ENCODE results near the gene LRFN5.
"Not testable (repeated sequence)": the region's sequence is repeated elsewhere in the genome, so short reads cannot be mapped to it uniquely, and the experiment has no call there.

LRFN5 gene

DNA sequence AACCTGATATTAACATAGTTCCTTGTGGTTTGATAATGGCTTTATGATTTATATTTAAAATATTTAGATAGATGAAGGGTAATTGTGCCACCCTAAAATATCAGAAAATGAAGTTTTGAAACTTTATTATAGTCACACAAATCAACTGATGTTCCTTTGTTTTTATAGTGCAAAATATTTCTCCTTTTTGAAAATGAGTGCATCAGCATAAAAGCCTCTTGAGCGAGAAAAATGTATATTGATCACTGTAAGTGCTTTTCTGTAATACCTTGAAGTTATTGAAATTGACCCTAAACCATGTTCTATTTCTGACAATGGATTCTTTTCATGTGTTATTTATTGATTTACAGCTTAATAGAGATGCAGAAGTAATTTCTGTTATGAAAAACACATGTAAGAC is 35.0 kb downstream of the LRFN5 start:
- no peak for DNase-seq

DNA sequence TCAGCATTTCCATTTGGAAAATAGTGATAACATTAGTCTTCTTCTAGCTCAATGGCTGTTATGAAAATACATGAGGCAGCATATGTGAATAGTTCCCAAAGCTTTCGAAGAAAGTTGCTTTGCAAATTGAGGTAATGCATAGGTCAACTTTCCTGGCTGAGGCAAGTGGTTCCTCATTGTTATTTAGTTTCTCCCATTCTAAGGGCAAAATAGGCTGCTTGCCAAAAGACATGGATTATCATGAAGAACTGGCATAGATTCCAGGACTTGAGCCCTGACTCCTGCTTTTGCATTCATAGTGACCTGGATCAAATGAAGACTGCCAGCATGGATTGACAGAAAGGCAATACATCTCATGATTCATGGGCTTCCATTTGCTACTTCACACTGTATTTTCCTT is 35.7 kb downstream of the LRFN5 start:
- no peak for DNase-seq

DNA sequence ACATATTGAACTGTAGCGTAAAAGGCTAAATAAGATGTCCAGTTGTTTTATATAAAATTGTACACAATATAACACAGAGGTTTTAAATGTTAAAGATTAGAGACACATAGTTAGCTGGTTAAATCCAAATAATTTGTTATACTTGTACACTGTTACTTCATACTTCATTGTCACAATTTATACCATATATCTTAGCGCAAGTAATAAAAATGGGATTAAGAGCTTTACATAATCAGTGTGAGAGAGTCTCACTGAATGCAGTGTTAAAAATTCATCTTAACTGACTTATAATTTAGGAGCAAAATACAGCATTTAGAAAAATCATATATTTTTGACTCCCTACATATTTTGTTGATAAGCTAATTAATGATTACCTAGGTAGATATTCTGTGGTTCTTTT is 36.1 kb downstream of the LRFN5 start:
- no peak for DNase-seq

DNA sequence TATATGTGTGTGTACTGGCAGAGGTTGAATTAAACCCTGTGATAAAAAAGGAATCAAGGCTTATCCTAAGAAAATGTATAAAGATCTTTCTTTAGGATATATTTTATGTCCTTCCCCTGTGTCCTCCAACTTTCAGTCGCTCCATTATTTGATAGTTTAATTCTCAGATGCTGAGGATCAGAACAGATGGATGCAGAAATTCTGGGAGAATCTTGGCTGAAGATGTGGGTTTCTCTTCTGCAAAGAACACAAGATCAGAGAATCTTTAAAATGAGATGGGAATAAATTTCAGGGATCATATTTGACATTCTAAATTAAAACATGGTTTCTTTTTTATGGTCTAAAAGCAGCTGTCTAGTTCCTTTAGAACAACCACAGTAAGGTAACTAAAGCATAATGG is 37.9 kb downstream of the LRFN5 start:
- DNase-seq, result no peak

DNA sequence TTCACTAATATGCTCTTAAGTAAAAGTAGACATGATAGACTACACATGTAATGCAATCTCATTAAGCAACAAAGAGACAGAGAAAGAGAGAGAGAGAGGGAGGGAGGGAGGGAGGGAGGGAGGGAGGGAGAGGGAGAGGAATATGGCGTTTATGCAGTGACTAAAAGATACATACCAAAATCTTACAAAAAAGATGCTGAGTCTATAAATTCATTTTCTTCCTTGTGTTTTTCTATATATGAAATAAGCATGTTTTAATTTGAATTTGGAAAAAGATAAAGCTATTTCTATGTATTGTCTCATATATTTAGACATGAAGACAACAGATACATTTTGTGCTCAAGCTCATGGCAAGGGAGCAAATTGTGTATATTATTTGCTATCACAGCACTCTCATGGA is 44.1 kb downstream of the LRFN5 start:
- DNase-seq, result no peak

DNA sequence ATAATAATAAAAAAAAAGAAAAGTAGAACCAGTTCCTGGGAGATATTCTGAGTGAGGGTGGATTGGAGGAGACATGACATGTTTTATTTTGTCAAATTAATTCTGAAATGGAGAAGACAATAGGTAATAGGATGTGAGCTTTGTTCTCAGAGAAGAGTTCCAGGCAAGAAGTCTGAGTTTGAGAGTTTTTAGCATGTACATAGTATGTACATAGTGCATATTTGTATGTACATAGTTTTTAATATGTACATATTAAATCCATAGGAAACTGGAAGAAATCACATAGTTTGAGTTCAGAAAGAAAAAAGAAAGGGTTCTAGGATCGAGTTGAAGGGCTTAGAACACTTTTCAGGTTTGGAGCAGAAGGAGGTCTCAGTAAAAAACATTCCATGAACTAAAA is 47.5 kb downstream of the LRFN5 start:
- DNase-seq, result no peak

DNA sequence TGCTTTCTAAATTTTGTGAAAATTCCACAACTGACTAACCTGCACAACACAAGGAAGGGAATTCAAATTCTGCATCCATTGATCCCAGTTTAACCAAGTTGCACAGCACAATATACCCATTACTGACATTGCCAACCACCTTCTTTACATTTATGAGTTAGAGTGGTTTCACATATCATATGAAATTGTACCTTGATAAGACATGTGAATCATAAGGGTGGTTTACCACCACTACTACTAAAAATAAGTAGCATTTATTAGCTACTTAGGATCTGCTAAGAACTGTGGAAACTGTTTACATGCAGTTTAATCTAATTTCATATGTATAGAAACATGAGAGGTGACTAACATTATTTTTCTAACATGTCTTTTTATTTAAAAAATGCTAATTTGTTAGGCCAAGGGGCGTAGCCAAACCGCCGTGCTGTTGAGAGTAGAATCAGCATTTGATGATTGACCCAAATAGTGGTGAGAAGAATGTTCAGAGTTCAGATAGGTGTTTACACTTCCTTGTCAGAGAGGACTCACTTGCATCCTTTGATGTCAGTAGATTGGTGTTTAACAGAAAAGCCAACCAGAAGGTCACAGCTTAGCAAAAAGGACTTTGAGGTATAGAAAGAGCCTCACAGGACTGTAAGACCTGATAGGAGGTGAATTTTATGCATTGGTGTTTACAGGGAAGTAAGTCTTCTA is 56.2 kb downstream of the LRFN5 start:
- DNase-seq, result no peak

DNA sequence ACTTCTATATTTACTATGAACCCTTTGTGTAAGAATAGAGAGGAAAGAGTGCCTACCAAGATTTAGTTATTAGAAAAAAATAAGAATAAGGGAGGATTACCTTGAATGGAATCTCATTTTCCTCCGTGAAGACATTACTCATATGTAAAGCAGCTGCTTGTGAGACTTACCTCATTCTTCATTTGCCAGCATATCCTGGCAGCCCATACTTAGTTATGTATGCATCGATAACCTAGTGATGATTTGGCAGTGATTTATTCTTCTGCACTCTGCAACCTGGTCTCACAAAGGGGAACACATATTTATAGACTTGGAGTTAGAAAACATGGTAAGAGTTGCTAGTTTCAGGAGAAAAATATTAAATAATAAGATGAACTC is 56.8 kb downstream of the LRFN5 start:
- DNase-seq, result no peak

DNA sequence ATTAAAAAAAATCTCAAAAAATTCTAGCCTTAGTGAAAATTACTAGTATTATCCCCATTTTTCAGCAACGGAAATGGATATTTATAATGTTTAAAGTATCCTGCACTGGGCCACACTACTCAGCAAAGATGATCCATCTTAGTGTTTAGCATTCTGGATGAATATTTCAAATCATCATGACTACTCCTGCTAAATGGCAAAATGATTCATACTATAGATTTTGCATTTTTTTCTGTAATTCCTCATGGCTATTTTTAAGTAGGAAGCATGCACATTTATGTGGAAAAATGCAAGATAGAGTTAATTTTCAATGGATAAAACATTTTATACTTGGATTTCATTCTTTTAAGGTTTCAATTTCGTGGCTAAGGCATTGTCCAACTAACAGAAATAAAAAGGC is 59.6 kb downstream of the LRFN5 start:
- no peak for DNase-seq

DNA sequence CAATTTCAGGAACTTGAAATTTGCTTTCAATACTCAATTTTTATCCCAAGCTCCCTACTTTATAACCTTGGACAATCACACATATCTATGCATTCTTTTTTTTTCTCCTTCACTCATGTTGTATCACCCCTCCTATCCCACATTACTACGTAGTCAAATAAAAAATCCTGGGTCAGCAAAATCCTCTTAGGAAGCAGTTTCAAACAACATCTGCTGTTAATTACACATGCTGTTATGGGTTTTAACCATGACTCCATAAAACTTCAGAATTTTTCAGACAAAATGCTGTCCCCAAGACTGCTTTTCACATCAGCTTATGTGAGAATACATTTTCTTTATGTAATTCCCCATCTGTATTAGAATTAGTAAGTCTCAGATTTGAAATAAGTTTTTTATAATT is 61.7 kb downstream of the LRFN5 start:
- DNase-seq, result no peak

DNA sequence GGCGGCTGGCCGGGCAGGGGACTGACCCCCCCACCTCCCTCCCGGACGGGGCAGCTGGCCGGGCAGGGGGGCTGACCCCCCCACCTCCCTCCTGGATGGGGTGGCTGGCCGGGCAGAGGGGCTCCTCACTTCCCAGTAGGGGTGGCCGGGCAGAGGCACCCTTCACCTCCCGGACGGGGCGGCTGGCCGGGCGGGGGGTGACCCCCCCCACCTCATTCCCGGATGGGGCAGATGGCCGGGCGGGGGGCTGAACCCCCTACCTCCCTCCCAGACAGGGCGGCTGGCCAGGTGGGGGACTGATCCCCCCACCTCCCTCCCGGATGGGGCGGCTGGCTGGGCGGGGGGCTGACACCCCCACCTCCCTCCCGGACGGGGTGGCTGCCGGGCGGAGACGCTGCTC is 66.9 kb downstream of the LRFN5 start:
- not testable (repeated sequence) for DNase-seq

DNA sequence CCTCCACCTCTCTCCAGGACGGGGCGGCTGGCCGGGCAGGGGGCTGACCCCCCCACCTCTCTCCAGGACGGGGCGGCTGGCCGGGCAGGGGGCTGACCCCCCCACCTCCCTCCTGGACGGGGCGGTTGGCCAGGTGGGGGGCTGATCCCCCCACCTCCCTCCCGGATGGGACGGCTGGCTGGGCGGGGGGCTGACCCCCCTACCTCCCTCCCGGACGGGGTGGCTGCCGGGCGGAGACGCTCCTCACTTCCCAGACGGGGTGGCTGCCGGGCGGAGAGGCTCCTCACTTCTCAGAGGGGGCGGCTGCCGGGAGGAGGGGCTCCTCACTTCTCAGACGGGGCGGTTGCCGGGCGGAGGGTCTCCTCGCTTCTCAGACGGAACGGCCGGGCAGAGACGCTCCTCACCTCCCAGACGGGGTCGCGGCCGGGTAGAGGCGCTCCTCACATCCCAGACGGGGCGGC is 67.9 kb downstream of the LRFN5 start:
- DNase-seq, result not testable (repeated sequence)

DNA sequence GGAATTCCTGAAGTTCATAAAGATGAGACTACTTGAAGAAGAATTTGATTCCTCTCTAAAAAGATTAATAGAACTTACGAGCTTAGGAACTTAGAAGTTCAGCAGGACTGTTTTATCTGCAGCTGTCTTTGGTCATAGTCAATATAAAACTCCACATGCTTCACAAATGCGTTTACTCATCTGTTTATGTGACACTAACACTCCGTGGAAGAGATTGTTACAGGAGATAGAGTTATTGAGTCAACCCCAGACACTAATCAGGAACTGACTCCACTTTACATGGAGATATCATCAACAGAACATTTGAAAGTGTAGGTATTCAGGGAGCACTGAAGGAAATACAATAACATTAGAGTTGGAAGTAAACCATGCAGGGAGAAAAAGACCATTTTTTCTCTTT is 92.8 kb downstream of the LRFN5 start:
- no peak for DNase-seq

DNA sequence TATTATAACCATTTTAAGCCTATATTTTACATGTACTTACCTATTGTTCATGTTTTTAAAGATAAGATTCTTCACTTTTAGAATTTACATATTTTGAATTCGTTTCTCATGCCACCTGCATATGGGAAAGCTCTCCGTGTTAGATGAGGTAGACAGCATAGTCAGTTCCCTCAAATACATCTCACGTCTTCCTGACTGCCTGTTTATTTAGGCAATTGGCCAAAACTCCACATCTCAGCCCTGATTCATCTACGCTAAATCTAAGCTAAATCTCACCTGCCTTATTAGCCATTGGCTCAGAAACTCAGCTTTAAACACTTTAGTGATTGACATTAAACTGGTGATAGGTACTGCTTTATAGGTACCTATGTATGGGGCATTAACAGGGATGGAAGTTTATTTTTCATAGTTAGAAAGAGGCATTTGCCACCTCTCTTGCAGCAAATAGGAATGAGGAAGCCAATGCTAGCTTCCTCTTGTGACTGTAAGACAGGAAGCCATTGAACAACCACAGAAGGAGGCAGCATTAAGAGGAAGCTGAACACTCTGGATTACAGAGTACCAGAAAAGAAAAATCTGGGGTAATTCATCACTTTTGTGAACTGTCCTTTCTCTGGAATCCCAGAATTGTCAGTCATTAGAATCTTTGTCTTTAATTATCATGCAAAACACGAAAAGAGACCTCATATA is 111.9 kb downstream of the LRFN5 start:
- DNase-seq, result peak; percentile 30 to 47

DNA sequence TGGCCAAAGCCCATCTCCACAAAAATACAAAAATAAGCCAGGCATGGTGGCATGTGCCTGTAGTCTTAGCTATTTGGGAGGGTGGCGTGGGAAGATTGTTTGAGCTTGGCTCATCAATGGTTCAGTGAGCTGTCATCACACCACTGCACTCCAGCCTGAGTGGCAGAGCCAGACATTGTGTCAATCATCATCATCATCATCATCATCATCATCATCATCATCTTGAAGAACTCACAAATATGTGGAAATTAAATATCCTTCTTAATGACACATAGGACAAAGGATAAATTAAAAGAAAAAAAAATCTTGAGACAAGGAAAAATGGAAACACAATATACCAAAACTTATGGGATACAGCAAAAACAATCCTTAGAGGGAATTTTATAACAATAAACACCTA is 132.5 kb downstream of the LRFN5 start:
- DNase-seq, result no peak

DNA sequence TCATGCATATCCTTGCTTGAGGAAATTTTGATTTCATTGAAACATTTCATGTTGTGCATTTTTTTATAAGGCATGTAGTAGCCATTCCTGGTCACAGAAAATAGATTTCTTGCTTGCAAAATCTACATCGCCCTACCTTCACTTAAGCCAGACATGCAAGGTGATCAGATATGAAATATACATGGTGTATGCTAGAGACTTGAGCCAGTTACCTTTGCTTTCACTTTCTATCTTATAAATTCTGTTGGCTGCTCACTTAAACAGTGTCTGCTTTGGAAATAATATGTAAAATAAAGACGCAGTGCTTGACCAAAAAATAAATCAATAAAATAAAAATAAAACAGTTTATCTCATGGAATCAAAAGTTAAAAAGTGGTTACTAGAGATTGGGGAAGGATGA is 136.5 kb downstream of the LRFN5 start:
- DNase-seq, result no peak

DNA sequence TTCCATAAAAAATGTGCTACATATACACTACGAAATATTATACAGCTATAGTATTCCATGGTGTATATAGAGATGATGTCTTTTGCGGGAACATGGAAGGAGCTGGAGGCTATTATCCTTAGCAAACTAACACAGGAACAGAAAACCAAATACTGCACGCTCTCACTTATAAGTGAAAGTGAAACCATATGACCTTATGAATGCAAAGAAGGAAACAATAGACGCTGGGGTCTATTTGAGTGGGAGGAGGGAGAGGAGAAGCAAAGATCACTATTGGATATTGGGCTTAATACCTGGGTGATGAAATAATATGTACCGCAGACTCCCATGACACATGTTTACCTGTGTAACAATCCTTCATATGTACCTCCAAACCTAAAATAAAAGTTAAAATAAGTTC is 142.8 kb downstream of the LRFN5 start:
- peak in 1 of 2 donors; percentile 9 for DNase-seq

DNA sequence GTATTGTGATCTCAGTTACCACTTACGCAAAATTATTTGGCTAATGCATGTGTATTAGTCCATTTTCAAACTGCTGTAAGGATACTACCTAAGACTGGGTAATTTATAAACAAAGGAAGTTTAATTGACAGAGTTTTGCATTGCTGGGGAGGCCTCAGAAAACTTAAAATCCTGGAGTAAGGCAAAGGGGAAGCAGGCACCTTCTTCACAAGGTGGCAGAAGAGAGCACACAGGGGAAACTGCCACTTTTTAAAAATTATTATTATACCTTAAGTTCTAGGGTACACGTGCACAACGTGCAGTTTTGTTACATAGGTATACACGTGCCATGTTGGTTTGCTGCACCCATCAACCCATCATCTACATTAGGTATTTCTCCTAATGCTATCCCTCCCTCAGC is 143.9 kb downstream of the LRFN5 start:
- not testable (repeated sequence) for DNase-seq

DNA sequence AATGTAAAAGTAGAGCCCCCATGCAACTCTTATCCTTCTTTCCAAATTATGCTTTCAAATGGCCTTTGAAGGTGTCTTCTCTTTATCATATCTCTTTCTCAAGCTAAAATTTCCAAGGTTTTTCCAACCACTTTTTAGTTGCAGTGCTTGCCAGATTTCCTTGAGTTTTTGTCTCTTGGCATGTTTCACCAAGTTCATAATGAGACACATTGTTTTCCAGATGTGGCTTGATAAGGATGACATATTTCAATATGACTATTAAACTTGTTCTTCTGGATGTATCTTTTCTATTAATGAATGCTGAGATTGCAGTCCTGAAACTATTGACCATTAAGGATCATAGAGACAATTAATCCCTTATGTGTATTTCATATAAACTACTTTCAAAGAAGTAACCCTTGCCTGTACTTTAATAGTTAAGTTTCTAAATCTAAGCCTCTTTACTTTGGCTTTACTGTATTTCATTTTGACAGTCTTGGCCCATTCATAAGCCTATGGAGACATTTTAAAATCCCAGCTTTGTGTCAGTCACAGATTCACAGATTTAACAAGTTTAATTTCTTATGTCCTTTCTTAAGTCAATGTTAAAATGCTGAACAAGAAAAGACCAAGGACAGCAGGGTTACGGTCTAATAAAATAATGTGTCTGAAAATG is 151.5 kb downstream of the LRFN5 start:
- no peak for DNase-seq

DNA sequence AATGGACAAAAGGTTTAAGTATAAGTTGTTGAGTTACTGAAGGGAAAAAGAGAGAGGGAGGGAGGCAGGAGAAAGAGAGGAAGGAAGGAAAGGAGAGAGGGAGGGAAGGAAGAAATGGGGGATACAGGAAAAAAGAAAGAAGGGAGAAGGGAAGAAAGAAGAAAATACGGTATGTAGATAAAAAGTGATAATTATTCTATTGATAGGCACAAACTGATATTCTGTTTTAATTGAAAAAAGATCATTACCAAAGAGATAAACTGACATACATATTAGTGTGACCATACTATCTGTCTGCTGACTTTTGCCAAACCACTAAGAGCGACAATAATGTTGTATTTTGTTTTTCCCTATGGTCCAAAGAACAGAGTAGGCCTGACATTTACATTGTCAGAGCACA is 154.5 kb downstream of the LRFN5 start:
- no peak for DNase-seq

DNA sequence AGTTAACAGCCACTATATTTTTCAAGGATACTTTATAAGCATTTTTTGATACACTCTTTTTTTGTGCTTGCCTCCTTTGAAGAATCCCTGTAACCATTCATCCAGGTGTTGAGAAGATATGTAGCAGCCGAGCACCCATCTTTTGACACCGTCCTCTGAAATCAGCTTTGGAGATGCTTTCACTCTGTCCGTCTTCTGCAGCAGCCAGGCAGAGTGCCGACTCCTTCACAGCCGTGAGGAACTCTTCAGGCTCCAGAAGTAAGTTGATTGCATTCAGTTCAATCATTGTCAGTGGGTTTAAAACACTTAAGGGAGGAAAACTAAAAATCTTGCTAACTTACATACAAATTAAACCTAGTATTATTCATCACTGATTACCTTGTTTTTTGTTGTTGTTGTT is 160.1 kb downstream of the LRFN5 start:
- DNase-seq, result no peak

DNA sequence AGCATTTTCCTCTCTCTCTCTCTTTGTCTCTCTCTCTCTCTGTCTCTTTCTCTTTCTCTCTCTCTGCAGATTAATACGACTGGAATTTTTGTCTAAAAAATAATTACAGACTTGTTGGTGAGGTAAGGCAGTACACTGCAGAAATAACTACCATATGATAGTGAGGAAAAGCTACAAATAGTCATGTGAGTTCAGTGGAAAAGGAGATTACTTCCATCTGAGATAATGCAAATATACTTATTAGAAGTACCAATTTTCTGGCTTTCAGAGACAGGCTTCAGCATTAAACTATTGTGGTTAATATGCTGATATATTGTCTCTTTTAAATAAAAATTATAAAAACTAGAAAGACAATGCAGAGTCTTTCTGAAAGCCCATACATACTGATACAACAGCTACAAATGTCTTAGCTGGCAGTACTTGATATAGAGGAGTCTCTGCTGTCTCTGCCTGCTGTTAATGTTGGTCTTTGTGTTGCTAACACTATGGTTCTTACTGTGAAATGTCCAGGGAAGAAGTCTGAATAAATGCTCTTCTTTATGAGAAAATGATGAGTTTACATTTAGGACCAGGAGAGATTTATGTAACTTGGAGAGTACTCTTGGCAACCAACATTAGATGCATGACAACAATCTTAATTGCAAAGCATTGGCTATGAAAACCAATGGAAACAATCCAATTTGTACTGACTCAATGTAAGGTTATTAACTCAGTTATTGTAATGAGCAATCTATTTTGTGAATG is 167.0 kb downstream of the LRFN5 start:
- no peak for DNase-seq

DNA sequence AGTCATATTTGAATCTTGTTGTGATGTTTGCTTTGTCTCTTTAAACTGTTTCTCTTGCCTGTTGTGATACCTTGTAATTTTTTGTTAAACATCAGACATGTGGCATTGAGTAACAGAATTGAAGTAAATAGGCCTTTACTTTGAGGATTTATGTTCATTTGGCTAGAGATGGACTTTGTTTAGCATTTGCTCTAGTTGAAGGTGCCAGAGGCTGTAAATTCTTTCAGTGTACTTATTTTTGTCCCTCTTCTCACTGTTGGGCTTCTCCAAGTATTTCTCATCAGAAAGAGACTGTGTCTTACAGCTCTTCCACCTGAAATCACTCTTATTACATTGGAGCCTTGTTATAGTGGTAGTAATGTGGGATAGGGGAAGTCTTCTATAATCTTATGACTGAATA is 175.8 kb downstream of the LRFN5 start:
- DNase-seq, result no peak

DNA sequence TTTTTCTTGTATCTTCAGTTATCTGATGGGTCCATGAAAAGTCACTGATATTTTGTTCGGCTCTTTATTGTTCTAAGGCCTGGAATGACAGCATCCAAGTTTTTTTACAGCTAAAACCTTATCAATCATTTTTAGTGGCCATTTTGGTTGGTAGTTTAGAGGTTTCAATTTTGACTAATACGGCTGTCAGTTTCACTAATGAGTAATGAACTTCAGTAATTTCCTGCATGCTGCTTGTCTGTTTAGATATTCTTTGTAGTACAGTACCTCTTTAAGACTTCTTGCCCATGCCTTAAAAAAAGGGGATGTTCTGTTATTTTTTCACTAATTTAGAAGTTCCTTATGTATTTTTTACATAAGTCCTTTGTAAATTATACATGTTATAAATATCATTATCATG is 176.7 kb downstream of the LRFN5 start:
- no peak for DNase-seq
